IMR-90 (cell line): ENCODE results near the gene PLA2G2D. TPM values are rescaled to one million over a fixed set of nuclear protein-coding genes. Genes with fewer than 3 reads are reported as not detected.

Experiments
- ATAC-seq: fragments of 200-7000 bp; cut with Tn5 transposase; 2 replicates; pipeline ENCODE4 v1.9.1; 2020; ENCODE audit warnings: low read depth, mild to moderate bottlenecking, moderate library complexity
- BruUV-seq: library from RNA; stranded (reverse); fragments of 400-500 nt; replicated peaks from 2 replicates; lab custom pipeline; 2021; lab: Mats Ljungman, UMichigan
- CTCF ChIA-PET: fragments of 300-600 bp; formaldehyde crosslinking; extraction: SDS; loops from one replicate; lab custom pipeline; 2021; ENCODE audit warnings: antibody characterized with exemption; lab: Yijun Ruan, JAX
- POLR2A ChIA-PET: fragments of 300-600 bp; sonication (Branson Sonifier 250); formaldehyde crosslinking; loops from one replicate; lab custom pipeline; 2022; ENCODE audit warnings: antibody characterized with exemption; ENCODE audit not compliant: unreplicated experiment; lab: Charles Lee
- DNase-seq: peaks from one replicate; pipeline ENCODE4 v3.0.0; 2013
- H2AFZ ChIP-seq: replicated peaks from 2 replicates; pipeline ENCODE3; 2013; ENCODE audit warnings: low read length, mild to moderate bottlenecking; ENCODE audit not compliant: poor library complexity
- H2AK5ac ChIP-seq: 2 replicates; pipeline ENCODE4 v1.6.1; 2013; ENCODE audit warnings: low read depth, low read length, inconsistent platforms
- H2AK9ac ChIP-seq: replicated peaks from 2 replicates; pipeline ENCODE3; 2013; ENCODE audit warnings: mild to moderate bottlenecking, low read depth, low read length, moderate library complexity; ENCODE audit not compliant: poor library complexity
- H2BK120ac ChIP-seq: 2 replicates; pipeline ENCODE4 v1.6.1; 2013; ENCODE audit warnings: low read depth, low read length, inconsistent platforms
- H2BK15ac ChIP-seq: 3 replicates; pipeline ENCODE4 v1.6.1; 2013; ENCODE audit warnings: low read depth, low read length, inconsistent platforms
- H2BK20ac ChIP-seq: 2 replicates; pipeline ENCODE4 v1.6.1; 2013; ENCODE audit warnings: low read depth, mild to moderate bottlenecking, inconsistent platforms, low read length, moderate library complexity
- H2BK5ac ChIP-seq: 2 replicates; pipeline ENCODE4 v1.6.1; 2013; ENCODE audit warnings: mild to moderate bottlenecking, low read depth, low read length, inconsistent platforms; ENCODE audit not compliant: poor library complexity, severe bottlenecking
- H3K14ac ChIP-seq: replicated peaks from 2 replicates; pipeline ENCODE4 v1.6.1; 2013; ENCODE audit warnings: low read depth, low read length, inconsistent platforms
- H3K18ac ChIP-seq: 2 replicates; pipeline ENCODE4 v1.6.1; 2013; ENCODE audit warnings: low read depth, low read length, control low read depth
- H3K23ac ChIP-seq: 2 replicates; pipeline ENCODE4 v1.6.1; 2013; ENCODE audit warnings: low read depth, low read length, inconsistent platforms
- H3K27ac ChIP-seq: 2 replicates; pipeline ENCODE4 v1.5.1; 2013; ENCODE audit warnings: mild to moderate bottlenecking, control low read depth, low read length; ENCODE audit not compliant: insufficient read depth
- H3K27me3 ChIP-seq: 2 replicates; pipeline ENCODE4 v1.6.1; 2013; ENCODE audit warnings: low read length; ENCODE audit not compliant: control insufficient read depth, insufficient read depth
- H3K36me3 ChIP-seq: 2 replicates; pipeline ENCODE4 v1.6.1; 2013; ENCODE audit warnings: low read length, mixed read lengths; ENCODE audit not compliant: control insufficient read depth, insufficient read depth
- H3K4ac ChIP-seq: 2 replicates; pipeline ENCODE4 v1.6.1; 2013; ENCODE audit warnings: low read depth, low read length, inconsistent platforms
- H3K4me1 ChIP-seq: 2 replicates; pipeline ENCODE4 v1.6.1; 2013; ENCODE audit warnings: low read length, mixed read lengths; ENCODE audit not compliant: control insufficient read depth, insufficient read depth
- H3K4me2 ChIP-seq: 2 replicates; pipeline ENCODE4 v1.6.1; 2013; ENCODE audit warnings: low read depth, mild to moderate bottlenecking, control low read depth, low read length, moderate library complexity
- H3K4me3 ChIP-seq: 2 replicates; pipeline ENCODE4 v1.5.1; 2013; ENCODE audit warnings: low read depth, mild to moderate bottlenecking, control low read depth, low read length, moderate library complexity; ENCODE audit not compliant: insufficient read depth
- H3K56ac ChIP-seq: 2 replicates; pipeline ENCODE4 v1.6.1; 2013; ENCODE audit warnings: low read length, inconsistent platforms; ENCODE audit not compliant: insufficient read depth; ENCODE audit errors: extremely low read depth
- H3K79me1 ChIP-seq, 2 experiments: 2 replicates each; pipeline ENCODE4 v1.6.1; 2013; ENCODE audit warnings: low read length in 2 of 2, inconsistent platforms in 1 of 2, low read depth in 1 of 2
- H3K9ac ChIP-seq: 2 replicates; pipeline ENCODE4 v1.6.1; 2013; ENCODE audit warnings: low read depth, low read length, control low read depth
- H3K9me1 ChIP-seq: 2 replicates; pipeline ENCODE4 v1.6.1; 2013; ENCODE audit warnings: low read length, inconsistent platforms; ENCODE audit not compliant: insufficient read depth
- H3K9me3 ChIP-seq: 2 replicates; pipeline ENCODE4 v1.6.1; 2013; ENCODE audit warnings: low read length; ENCODE audit not compliant: control insufficient read depth, insufficient read depth
- H4K20me1 ChIP-seq: 2 replicates; pipeline ENCODE4 v1.6.1; 2013; ENCODE audit warnings: low read length, inconsistent platforms; ENCODE audit not compliant: insufficient read depth
- H4K5ac ChIP-seq: 2 replicates; pipeline ENCODE4 v1.6.1; 2013; ENCODE audit warnings: mild to moderate bottlenecking, low read depth, low read length, control low read depth
- H4K8ac ChIP-seq, 2 experiments: 2 replicates each; pipeline ENCODE4 v1.6.1; 2013; ENCODE audit warnings: low read depth in 2 of 2, low read length in 2 of 2, control low read depth in 1 of 2, inconsistent platforms in 1 of 2
- H4K91ac ChIP-seq: 2 replicates; pipeline ENCODE4 v1.6.1; 2013; ENCODE audit warnings: low read depth, low read length, inconsistent platforms; ENCODE audit not compliant: insufficient read depth
- BHLHE40 ChIP-seq: fragments of 150-350 bp; IDR thresholded peaks from 2 replicates; pipeline ENCODE4 v1.6.1; 2016; ENCODE audit warnings: mild to moderate bottlenecking, low read depth, low read length
- CEBPB ChIP-seq: IDR thresholded peaks from 2 replicates; pipeline ENCODE4 v1.6.1; 2012; ENCODE audit warnings: low read depth, low read length, improper control_type of control experiment
- CHD1 ChIP-seq: IDR thresholded peaks from 2 replicates; pipeline ENCODE4 v1.6.1; 2012; ENCODE audit warnings: low read depth, low read length, improper control_type of control experiment
- FOS ChIP-seq: fragments of 150-350 bp; IDR thresholded peaks from 2 replicates; pipeline ENCODE4 v1.6.1; 2016; ENCODE audit warnings: low read depth, low read length
- MAFK ChIP-seq: IDR thresholded peaks from 2 replicates; pipeline ENCODE4 v1.6.1; 2012; ENCODE audit warnings: low read depth, low read length, improper control_type of control experiment
- MAZ ChIP-seq: IDR thresholded peaks from 2 replicates; pipeline ENCODE4 v1.6.1; 2012; ENCODE audit warnings: low read depth, mild to moderate bottlenecking, low read length, improper control_type of control experiment, moderate library complexity, borderline replicate concordance
- MXI1 ChIP-seq: IDR thresholded peaks from 2 replicates; pipeline ENCODE4 v1.6.1; 2012; ENCODE audit warnings: low read depth, mild to moderate bottlenecking, low read length, moderate library complexity, borderline replicate concordance
- NFE2L2 ChIP-seq: fragments of 150-350 bp; IDR thresholded peaks from 2 replicates; pipeline ENCODE4 v1.6.1; 2016; ENCODE audit warnings: low read depth, mild to moderate bottlenecking, low read length
- POLR2A ChIP-seq: IDR thresholded peaks from 2 replicates; pipeline ENCODE4 v1.6.1; 2012; ENCODE audit warnings: mild to moderate bottlenecking, low read depth, low read length
- RAD21 ChIP-seq: IDR thresholded peaks from 2 replicates; pipeline ENCODE4 v1.6.1; 2012; ENCODE audit warnings: low read length, improper control_type of control experiment
- RCOR1 ChIP-seq: IDR thresholded peaks from 2 replicates; pipeline ENCODE4 v1.6.1; 2012; ENCODE audit warnings: mild to moderate bottlenecking, low read length, improper control_type of control experiment; ENCODE audit not compliant: insufficient replicate concordance
- RFX5 ChIP-seq: IDR thresholded peaks from 2 replicates; pipeline ENCODE4 v1.8.0; 2012; ENCODE audit warnings: low read depth, mild to moderate bottlenecking, low read length, moderate library complexity
- SMC3 ChIP-seq: fragments of 150-350 bp; IDR thresholded peaks from 2 replicates; pipeline ENCODE4 v1.6.1; 2016; ENCODE audit warnings: low read depth, mild to moderate bottlenecking, antibody characterized with exemption, low read length, moderate library complexity
- USF2 ChIP-seq: fragments of 150-350 bp; IDR thresholded peaks from 2 replicates; pipeline ENCODE4 v1.6.1; 2017; ENCODE audit warnings: mild to moderate bottlenecking, antibody characterized with exemption, low read length, low read depth
- WGBS, 2 experiments: methylation state at CpG; one replicate each; pipeline versions ENCODE4 v1.1.5 to v1.1.7; 2013; ENCODE audit warnings: missing lambda C conversion rate in 2 of 2; ENCODE audit not compliant: insufficient read length in 1 of 2; ENCODE audit errors: extremely low coverage in 2 of 2; 5-methylcytosine and 5-hydroxymethylcytosine counted together
- dilution Hi-C: fragments of 300-500 bp; cut with HindIII; formaldehyde crosslinking; loops from one replicate; pipeline ENCODE4 v1.14.3; 2018; ENCODE audit warnings: low sequenced_read_pairs; ENCODE audit not compliant: unreplicated experiment
- in situ Hi-C: fragments of 300-500 bp; cut with MboI; formaldehyde crosslinking; loops from 3 replicates; pipeline ENCODE4 v1.14.3; 2019; ENCODE audit warnings: low sequenced_read_pairs, inconsistent platforms, mixed read lengths
- intact Hi-C: fragments of 100-400 bp; cut with micrococcal nuclease; formaldehyde crosslinking; loops from 2 replicates; pipeline ENCODE4 v1.10.0; 2022
- polyA plus RNA-seq, 3 experiments: library from polyadenylated mRNA; depleted of rRNA; stranded (reverse); fragments of >200 nt; gene quantifications; 2 replicates each; pipeline ENCODE4 v1.2.3, GENCODE V29; 2012; ENCODE audit warnings: low replicate concordance in 1 of 3
- total RNA-seq: library from RNA; depleted of rRNA; stranded (reverse); fragments of >200 nt; gene quantifications from 2 replicates; pipeline ENCODE4 v1.2.3, GENCODE V29; 2012
- TF ChIP-seq, protein P1 (sequence below): conservative IDR thresholded peaks from 2 replicates; pipeline ENCODE4 v1.5.1; 2012; ENCODE audit warnings: mild to moderate bottlenecking, low read depth, low read length, improper control_type of control experiment
- TF ChIP-seq, protein P2 (sequence below): fragments of 150-350 bp; IDR thresholded peaks from 2 replicates; pipeline ENCODE4 v1.6.1; 2016; ENCODE audit warnings: low read depth, mild to moderate bottlenecking, low read length, moderate library complexity, borderline replicate concordance

The PLA2G2D gene
- total and polyA plus RNA-seq, 2 of the 4 experiments (the other 2 are of a cell fraction): not detected

- Histone ChIP-seq H2BK120ac (no peak overlapping the region), H3K27ac (no peak overlapping the region), H2BK20ac (no peak overlapping the region), H3K18ac (no peak overlapping the region), H2AFZ (no peak overlapping the region), H4K91ac (no peak overlapping the region), H4K20me1 (no peaks in the 10 kb centered on the region; the same call in 1 of the 2 replicates), H4K5ac (no peak overlapping the region), H3K9me3 (no peaks in the 10 kb centered on the region), H3K79me1 (no peaks in the 10 kb centered on the region), H3K4ac (no peak overlapping the region), H2AK5ac (no peak overlapping the region), H2BK5ac (no peak overlapping the region), H3K4me1 (no peaks in the 10 kb centered on the region), H3K23ac (no peak overlapping the region), H3K4me3 (no peak overlapping the region), H3K36me3 (no peaks in the 10 kb centered on the region), H3K14ac (no peak overlapping the region), H3K56ac (no peak overlapping the region), H4K8ac (no peak overlapping the region), H3K27me3 (peaks cover 32% of the 10 kb centered on the region), H2AK9ac (no peak overlapping the region), H3K4me2 (no peak overlapping the region), H3K9me1 (0 out of 2 replicates have a peak, but pooled peaks cover 3% of the 10 kb centered on the region), H3K9ac (no peak overlapping the region), H2BK15ac (no peak overlapping the region)
- POLR2A ChIA-PET: interaction anchor here (1.1 kb wide), 1 partner anchor 49 kb away, joined by 8 read pairs; no protein-coding TSS in a partner anchor
- 77% methylated on average over 4 of the region's 8 CpGs; no CpG with 5 or more reads in 1 of the 2 experiments for WGBS, 2 experiments
- intact Hi-C loops (no loop called here), in situ Hi-C loops (no loop called here), dilution Hi-C loops (no loop called here)
- DNase-seq: no peak
- TF ChIP-seq BHLHE40 (no peak), POLR2A (no peak), RCOR1 (no peak), MAZ (no peak), CEBPB (no peak), CHD1 (no peak), SMC3 (no peak), MAFK (no peak), RFX5 (no peak), NFE2L2 (no peak), USF2 (no peak), MXI1 (no peak), RAD21 (no peak), FOS (no peak)
- TF ChIP-seq, protein P1, sequence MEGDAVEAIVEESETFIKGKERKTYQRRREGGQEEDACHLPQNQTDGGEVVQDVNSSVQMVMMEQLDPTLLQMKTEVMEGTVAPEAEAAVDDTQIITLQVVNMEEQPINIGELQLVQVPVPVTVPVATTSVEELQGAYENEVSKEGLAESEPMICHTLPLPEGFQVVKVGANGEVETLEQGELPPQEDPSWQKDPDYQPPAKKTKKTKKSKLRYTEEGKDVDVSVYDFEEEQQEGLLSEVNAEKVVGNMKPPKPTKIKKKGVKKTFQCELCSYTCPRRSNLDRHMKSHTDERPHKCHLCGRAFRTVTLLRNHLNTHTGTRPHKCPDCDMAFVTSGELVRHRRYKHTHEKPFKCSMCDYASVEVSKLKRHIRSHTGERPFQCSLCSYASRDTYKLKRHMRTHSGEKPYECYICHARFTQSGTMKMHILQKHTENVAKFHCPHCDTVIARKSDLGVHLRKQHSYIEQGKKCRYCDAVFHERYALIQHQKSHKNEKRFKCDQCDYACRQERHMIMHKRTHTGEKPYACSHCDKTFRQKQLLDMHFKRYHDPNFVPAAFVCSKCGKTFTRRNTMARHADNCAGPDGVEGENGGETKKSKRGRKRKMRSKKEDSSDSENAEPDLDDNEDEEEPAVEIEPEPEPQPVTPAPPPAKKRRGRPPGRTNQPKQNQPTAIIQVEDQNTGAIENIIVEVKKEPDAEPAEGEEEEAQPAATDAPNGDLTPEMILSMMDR: no peak
- TF ChIP-seq, protein P2, sequence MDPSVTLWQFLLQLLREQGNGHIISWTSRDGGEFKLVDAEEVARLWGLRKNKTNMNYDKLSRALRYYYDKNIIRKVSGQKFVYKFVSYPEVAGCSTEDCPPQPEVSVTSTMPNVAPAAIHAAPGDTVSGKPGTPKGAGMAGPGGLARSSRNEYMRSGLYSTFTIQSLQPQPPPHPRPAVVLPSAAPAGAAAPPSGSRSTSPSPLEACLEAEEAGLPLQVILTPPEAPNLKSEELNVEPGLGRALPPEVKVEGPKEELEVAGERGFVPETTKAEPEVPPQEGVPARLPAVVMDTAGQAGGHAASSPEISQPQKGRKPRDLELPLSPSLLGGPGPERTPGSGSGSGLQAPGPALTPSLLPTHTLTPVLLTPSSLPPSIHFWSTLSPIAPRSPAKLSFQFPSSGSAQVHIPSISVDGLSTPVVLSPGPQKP: no peak
- CTCF ChIA-PET: interaction anchor here (0.5 kb wide), 1 partner anchor 217 kb away, joined by 3 read pairs; no protein-coding TSS in a partner anchor
- no TSS peak for BruUV-seq
- ATAC-seq: no peak
These were observed 24.0 kb upstream of the PLA2G2D start for GRCh38 chr1:20143318-20143717.
